ENCODE data around the gene FOXJ3. TPM values are rescaled to one million over a fixed set of nuclear protein-coding genes. Genes with fewer than 3 reads are reported as not detected.

Gene FOXJ3
- polyA plus RNA-seq, 10 donors: 27.1 to 45.8 (median 36.9) TPM

GRCh38 chr1:42145764-42146625, 189.0 kb downstream of the FOXJ3 start:
- DNase-seq: no peak

- no peak for DNase-seq
Measured at GRCh38 chr1:42145389-42145716, 189.7 kb downstream of the FOXJ3 start.

- no peak for DNase-seq
Measured at GRCh38 chr1:42144711-42145388, 190.2 kb downstream of the FOXJ3 start.

- peak in 1 of 3 donors; percentile 47 for DNase-seq
Measured at GRCh38 chr1:42143896-42144710, 190.9 kb downstream of the FOXJ3 start.

GRCh38 chr1:42142894-42143675, 191.9 kb downstream of the FOXJ3 start:
- no peak for DNase-seq

- DNase-seq: no peak
Measured at GRCh38 chr1:42141978-42142377, 193.1 kb downstream of the FOXJ3 start.

GRCh38 chr1:42140191-42140590, 194.8 kb downstream of the FOXJ3 start:
- DNase-seq: no peak

GRCh38 chr1:42139444-42139843, 195.6 kb downstream of the FOXJ3 start:
- DNase-seq: no peak

- DNase-seq: no peak
Measured at GRCh38 chr1:42138586-42138985, 196.4 kb downstream of the FOXJ3 start.

GRCh38 chr1:42137766-42138165, 197.3 kb downstream of the FOXJ3 start:
- DNase-seq: no peak

GRCh38 chr1:42136466-42136865, 198.6 kb downstream of the FOXJ3 start:
- no peak for DNase-seq

- DNase-seq: no peak
Measured at GRCh38 chr1:42135426-42135825, 199.6 kb downstream of the FOXJ3 start.

- no peak for DNase-seq
Measured at GRCh38 chr1:42133809-42134526, 201.1 kb downstream of the FOXJ3 start.

- DNase-seq: no peak
Measured at GRCh38 chr1:42133390-42133789, 201.6 kb downstream of the FOXJ3 start.

GRCh38 chr1:42130061-42130660, 204.9 kb downstream of the FOXJ3 start:
- DNase-seq: no peak

GRCh38 chr1:42128964-42129363, 206.1 kb downstream of the FOXJ3 start:
- DNase-seq: no peak

- no peak for DNase-seq
Measured at GRCh38 chr1:42128499-42128898, 206.5 kb downstream of the FOXJ3 start.

- no peak for DNase-seq
Measured at GRCh38 chr1:42127767-42128166, 207.3 kb downstream of the FOXJ3 start.

Data from muscle of back (tissue), 11 donors.